Measurements from ENCODE around the gene ZNF423. TPM values are rescaled to one million over a fixed set of nuclear protein-coding genes. Genes with fewer than 3 reads are reported as not detected.

Gene ZNF423
- total and polyA plus RNA-seq, 2 of the 13 experiments (the other 11 are each of a cell fraction or from before 2014, with no cell fraction given): 0.07 to 0.31 TPM

- no peak overlapping the region for H3K27ac ChIP-seq (ENCODE audit: extremely low read length, insufficient read depth, low read length)
- H4K20me1 ChIP-seq (ENCODE audit: insufficient read depth, low read length): no peaks in the 10 kb centered on the region
- H3K27me3 ChIP-seq (ENCODE audit: control insufficient read depth in 1 of 2, insufficient read depth in 2 of 2, low read length in 2 of 2): peaks cover 2 to 31% of the 10 kb centered on the region in 2 experiments; a peak in 3 of 5 replicates
- TF ChIP-seq, protein P1, sequence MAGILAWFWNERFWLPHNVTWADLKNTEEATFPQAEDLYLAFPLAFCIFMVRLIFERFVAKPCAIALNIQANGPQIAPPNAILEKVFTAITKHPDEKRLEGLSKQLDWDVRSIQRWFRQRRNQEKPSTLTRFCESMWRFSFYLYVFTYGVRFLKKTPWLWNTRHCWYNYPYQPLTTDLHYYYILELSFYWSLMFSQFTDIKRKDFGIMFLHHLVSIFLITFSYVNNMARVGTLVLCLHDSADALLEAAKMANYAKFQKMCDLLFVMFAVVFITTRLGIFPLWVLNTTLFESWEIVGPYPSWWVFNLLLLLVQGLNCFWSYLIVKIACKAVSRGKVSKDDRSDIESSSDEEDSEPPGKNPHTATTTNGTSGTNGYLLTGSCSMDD (CRISPR knock-in tag; IDR thresholded peaks at IDR 0.05): no peak
- no peak for TF ChIP-seq SMARCE1 (IDR thresholded peaks at IDR 0.05; ENCODE audit: borderline replicate concordance)
- TF ChIP-seq DBP (CRISPR knock-in tag; IDR thresholded peaks at IDR 0.05; ENCODE audit: not compliant biosample characterization): no peak
- TF ChIP-seq ZNF460 (CRISPR knock-in tag; IDR thresholded peaks at IDR 0.05; ENCODE audit: borderline replicate concordance): no peak
- no peak for TF ChIP-seq ZNF577 (CRISPR knock-in tag; IDR thresholded peaks at IDR 0.05; ENCODE audit: borderline replicate concordance, low read depth)
- no peak for TF ChIP-seq ZNF224 (CRISPR knock-in tag; IDR thresholded peaks at IDR 0.05)
- TF ChIP-seq TRIM22 (IDR thresholded peaks at IDR 0.05): no peak
- TF ChIP-seq ZNF780A (CRISPR knock-in tag; IDR thresholded peaks at IDR 0.05): no peak
- no peak for TF ChIP-seq GABPA (IDR thresholded peaks at IDR 0.05; ENCODE audit: low read depth, low read length)
- TF ChIP-seq GABPA (CRISPR knock-in tag; IDR thresholded peaks at IDR 0.05; ENCODE audit: low read depth): no peak
- no peak for TF ChIP-seq KAT7 (CRISPR knock-in tag; IDR thresholded peaks at IDR 0.05; ENCODE audit: borderline replicate concordance)
- no peak for TF ChIP-seq ZNF567 (CRISPR knock-in tag; IDR thresholded peaks at IDR 0.05; ENCODE audit: borderline replicate concordance)
- TF ChIP-seq ZNF143 (CRISPR knock-in tag; IDR thresholded peaks at IDR 0.05): no peak
- no peak for TF ChIP-seq SMAD9 (CRISPR knock-in tag; IDR thresholded peaks at IDR 0.05)
- TF ChIP-seq, protein P2, sequence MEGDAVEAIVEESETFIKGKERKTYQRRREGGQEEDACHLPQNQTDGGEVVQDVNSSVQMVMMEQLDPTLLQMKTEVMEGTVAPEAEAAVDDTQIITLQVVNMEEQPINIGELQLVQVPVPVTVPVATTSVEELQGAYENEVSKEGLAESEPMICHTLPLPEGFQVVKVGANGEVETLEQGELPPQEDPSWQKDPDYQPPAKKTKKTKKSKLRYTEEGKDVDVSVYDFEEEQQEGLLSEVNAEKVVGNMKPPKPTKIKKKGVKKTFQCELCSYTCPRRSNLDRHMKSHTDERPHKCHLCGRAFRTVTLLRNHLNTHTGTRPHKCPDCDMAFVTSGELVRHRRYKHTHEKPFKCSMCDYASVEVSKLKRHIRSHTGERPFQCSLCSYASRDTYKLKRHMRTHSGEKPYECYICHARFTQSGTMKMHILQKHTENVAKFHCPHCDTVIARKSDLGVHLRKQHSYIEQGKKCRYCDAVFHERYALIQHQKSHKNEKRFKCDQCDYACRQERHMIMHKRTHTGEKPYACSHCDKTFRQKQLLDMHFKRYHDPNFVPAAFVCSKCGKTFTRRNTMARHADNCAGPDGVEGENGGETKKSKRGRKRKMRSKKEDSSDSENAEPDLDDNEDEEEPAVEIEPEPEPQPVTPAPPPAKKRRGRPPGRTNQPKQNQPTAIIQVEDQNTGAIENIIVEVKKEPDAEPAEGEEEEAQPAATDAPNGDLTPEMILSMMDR (CRISPR knock-in tag; IDR thresholded peaks at IDR 0.05): no peak
- TF ChIP-seq ZNF205 (CRISPR knock-in tag; IDR thresholded peaks at IDR 0.05): no peak
- no peak for TF ChIP-seq TFDP2 (CRISPR knock-in tag; IDR thresholded peaks at IDR 0.05)
- no peak for TF ChIP-seq IKZF5 (CRISPR knock-in tag; IDR thresholded peaks at IDR 0.05)
- ChIA-PET CTCF (ENCODE audit: low intra/inter-chr PET ratio, low total read pairs) (no interaction called here), POLR2A (no interaction called here)
- H3K9ac ChIP-seq (ENCODE audit: insufficient read depth, low read depth, low read length): no peak overlapping the region
- H3K4me2 ChIP-seq (ENCODE audit: low read depth, low read length): no peak overlapping the region
- in situ Hi-C loops (cut with HindIII; ENCODE audit: extremely low pct_ligation_motif_present, low pct_unique_long_range_greater_than_20kb) (no loop called here), intact Hi-C loops (cut with micrococcal nuclease; ENCODE audit: unreplicated experiment) (no loop called here)
- H3K79me2 ChIP-seq (ENCODE audit: insufficient read depth, low read length): no peaks in the 10 kb centered on the region
- no peak overlapping the region for H3K4me3 ChIP-seq (replicated peaks in 1 of 3; ENCODE audit: insufficient read depth in 1 of 3, low read depth in 2 of 3, low read length in 3 of 3)
- H3K36me3 ChIP-seq (replicated peaks in 1 of 2; ENCODE audit: control insufficient read depth in 1 of 2, insufficient read depth in 2 of 2, low read length in 2 of 2): no peaks in the 10 kb centered on the region
- no peaks in the 10 kb centered on the region for H3K4me1 ChIP-seq (ENCODE audit: insufficient read depth, low read length)
- WGBS (ENCODE audit: low lambda C conversion rate): 14% methylated on average over 8 of the region's 8 CpGs
- no TSS peak for BruUV-seq (replicated peaks)
- ATAC-seq: no peak
- no peaks in the 10 kb centered on the region for H3K9me3 ChIP-seq (ENCODE audit: low read length)
- H2AFZ ChIP-seq (ENCODE audit: low read length): no peak overlapping the region
- no peak for FAIRE-seq
- DNase-seq (ENCODE audit: low spot score): no peak
Observed at GRCh38 chr16:49599704-49600103, 256.2 kb downstream of the ZNF423 start.

Data from HepG2 (cell line).